Placental epithelial cell (primary cell): Measurements from ENCODE around the gene LRRC18. TPM values are rescaled to one million over a fixed set of nuclear protein-coding genes. Genes with fewer than 3 reads are reported as not detected.

Experiments used
- small RNA-seq: library from RNA; depleted of rRNA; stranded (forward); fragments of <200 nt; gene quantifications from one replicate; pipeline ENCODE3, GENCODE V24; 2012
- total RNA-seq: library from RNA; depleted of rRNA; stranded (reverse); fragments of >200 nt; gene quantifications from 2 replicates; pipeline ENCODE4 v1.2.3, GENCODE V29; 2012

The LRRC18 gene
- total RNA-seq: not detected in 2 replicates

DNA sequence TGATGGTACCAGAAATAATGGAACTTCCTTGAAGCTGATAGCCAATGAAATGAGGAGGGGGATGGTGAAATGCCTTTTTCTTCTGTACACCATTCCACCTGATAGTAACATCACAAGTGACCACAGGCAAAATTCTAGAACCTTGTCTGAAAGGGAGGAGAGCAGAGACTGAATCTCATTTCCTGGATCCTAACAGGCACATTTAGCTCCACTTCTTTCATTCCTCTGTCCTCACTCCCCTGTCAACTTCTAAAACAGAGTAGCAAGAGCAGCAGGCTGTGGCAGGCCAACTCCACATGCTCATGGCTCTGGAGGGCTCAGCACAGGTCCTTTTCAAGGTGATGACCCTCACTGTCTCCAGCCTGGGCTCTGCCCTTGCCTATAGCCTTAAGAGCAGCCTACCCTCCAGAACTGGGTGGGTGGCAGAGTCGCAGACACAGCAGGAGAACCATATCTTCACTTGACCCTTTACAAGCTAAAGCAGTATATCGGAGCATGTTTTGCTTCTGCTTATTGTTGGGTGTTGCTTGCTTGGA lies at the start of gene LRRC18:
Gene LRRC18, minus strand, starts transcription at position 51 of the 536 bp plus-strand sequence. CDS start 25,685 bp downstream, outside the sequence.

Small RNA genes within 50 kb of the gene (small RNA-seq; reads per million reads assigned to genes)
- gene MIR4294: not detected

Other genes starting within 250 kb of the LRRC18 start
- not detected in 2 replicates for gene VSTM4, start 175.7 kb upstream of the LRRC18 start, total RNA-seq
- not detected in 2 replicates for gene FAM170B, start 194.2 kb upstream of the LRRC18 start, total RNA-seq
- not detected in 2 replicates for gene TMEM273, start 248.6 kb upstream of the LRRC18 start, total RNA-seq